Measurements from ENCODE around the gene LRCH4.

- TF ChIP-seq CTCF (IDR thresholded peaks at IDR 0.05; ENCODE audit: borderline replicate concordance, extremely low read depth, low read length, poor library complexity, severe bottlenecking) (no peak), EZH2 (IDR thresholded peaks at IDR 0.05; ENCODE audit: borderline replicate concordance, low read depth, low read length, severe bottlenecking) (no peak)
These were observed 17.7 kb upstream of the LRCH4 start for GRCh38 chr7:100603726-100604027.
